AG04449 (cell line): ENCODE data around the gene GABARAP.
"Not testable (repeated sequence)": the region's sequence is repeated elsewhere in the genome, so short reads cannot be mapped to it uniquely, and the experiment has no call there.

Source experiments
- CTCF ChIA-PET: fragments of 350-600 bp; formaldehyde crosslinking; extraction: SDS; loops from one replicate; lab custom pipeline; 2021; ENCODE audit warnings: antibody characterized with exemption; lab: Yijun Ruan, JAX
- POLR2A ChIA-PET: fragments of 400-600, 350-600 bp; formaldehyde crosslinking; extraction: SDS; loops from one replicate; lab custom pipeline; 2020; ENCODE audit warnings: antibody characterized with exemption, inconsistent platforms; lab: Yijun Ruan, JAX
- DNase-seq: peaks from one replicate; pipeline ENCODE4 v3.0.0-alpha.2; 2010; ENCODE audit warnings: low read depth, low spot score
- H3K4me3 ChIP-seq: 2 replicates; pipeline ENCODE4 v1.5.1; 2011; ENCODE audit warnings: low read depth, mild to moderate bottlenecking, control low read depth, low read length
- CTCF ChIP-seq: IDR thresholded peaks from one replicate; pipeline ENCODE4 v1.5.1; 2011; ENCODE audit warnings: mild to moderate bottlenecking, moderate library complexity, low read length, control low read depth, inconsistent platforms; ENCODE audit not compliant: insufficient read depth; ENCODE audit errors: missing control alignments

Gene GABARAP

GRCh38 chr17:7246779-7247178 lies 4.5 kb upstream of the GABARAP start:
- ChIA-PET POLR2A (no interaction called here), CTCF (no interaction called here)
- H3K4me3 ChIP-seq: no peak overlapping the region
- TF ChIP-seq CTCF: no peak
- DNase-seq: no peak

- ChIA-PET CTCF (interaction anchor here (1.2 to 2.6 kb wide), 2 partner anchors 23 to 52 kb away, joined by 3 to 12 read pairs; no protein-coding TSS in a partner anchor), POLR2A (interaction anchor here (2.0 kb wide), 1 partner anchor 24 kb away, joined by 11 read pairs; the partner anchor contains the start of genes ACADVL and DLG4)
- not testable (repeated sequence) for DNase-seq, H3K4me3 ChIP-seq
Observed at GRCh38 chr17:7243838-7244237, 1.6 kb upstream of the GABARAP start.

GRCh38 chr17:7243453-7243729 lies 1.1 kb upstream of the GABARAP start:
- POLR2A ChIA-PET: interaction anchor here (2.0 kb wide), 1 partner anchor 23 kb away, joined by 11 read pairs; the partner anchor contains the start of genes ACADVL and DLG4
- CTCF ChIA-PET: interaction anchor here (1.2 to 2.6 kb wide), 2 partner anchors 23 to 53 kb away, joined by 3 to 12 read pairs; no protein-coding TSS in a partner anchor

GRCh38 chr17:7242717-7243452 lies 636 bp upstream of the GABARAP start:
- TF ChIP-seq CTCF: no peak
- DNase-seq: peak; percentile 82
- CTCF ChIA-PET: interaction anchor here (0.8 to 2.6 kb wide), 4 partner anchors 19 to 318 kb away, joined by 3 to 12 read pairs (median 4); no protein-coding TSS in a partner anchor
- POLR2A ChIA-PET: interaction anchor here (0.6 to 2.0 kb wide), 4 partner anchors 9 to 106 kb away, joined by 3 to 11 read pairs (median 3); partner anchors contain the start of genes ACADVL, CTDNEP1, DLG4 and DVL2
- H3K4me3 ChIP-seq: peak overlapping the region; percentile 96

More at GRCh38 chr17:7243453-7243729, 1.1 kb upstream of the GABARAP start:
- no peak for TF ChIP-seq CTCF
- no peak for DNase-seq
- peak overlapping the region; percentile 96 for H3K4me3 ChIP-seq

- POLR2A ChIA-PET: interaction anchor here (1.1 to 2.1 kb wide), 4 partner anchors 9 to 163 kb away, joined by 4 to 7 read pairs (median 6); partner anchors contain the start of genes ACADVL, CTDNEP1, DLG4 and TMEM256
- DNase-seq: no peak
- H3K4me3 ChIP-seq: peak overlapping the region; percentile 96
- CTCF ChIA-PET: interaction anchor here (1.1 to 1.7 kb wide), 4 partner anchors 10 to 320 kb away, joined by 4 to 6 read pairs (median 6); partner anchors contain the start of gene CTDNEP1
- no peak for TF ChIP-seq CTCF
Observed at GRCh38 chr17:7241090-7241733, 1.0 kb downstream of the GABARAP start.

GRCh38 chr17:7240375-7240774 lies 1.9 kb downstream of the GABARAP start:
- TF ChIP-seq CTCF: no peak
- peak overlapping the region; percentile 96 for H3K4me3 ChIP-seq
- ChIA-PET POLR2A (interaction anchor here (1.3 to 2.1 kb wide), 3 partner anchors 10 to 164 kb away, joined by 4 to 7 read pairs (median 4); partner anchors contain the start of genes CTDNEP1 and TMEM256), CTCF (interaction anchor here (1.1 to 1.7 kb wide), 3 partner anchors 11 to 56 kb away, joined by 5 to 6 read pairs (median 5); partner anchors contain the start of gene CTDNEP1)
- no peak for DNase-seq
